Dendritic cell treated with granulocyte-macrophage colony-stimulating factor and Interleukin-4, amounts not matched to agents 40 ng/mL and 50 ng/mL, for 4 days (primary cell): ENCODE measurements around the gene STK32C.

ENCODE experiments used
- H3K27ac Mint-ChIP-seq: one replicate; pipeline ENCODE4 v1.8.0; 2022; ENCODE audit warnings: mild to moderate bottlenecking, mixed read lengths
- H3K27me3 Mint-ChIP-seq: one replicate; pipeline ENCODE4 v1.8.0; 2022; ENCODE audit warnings: mild to moderate bottlenecking, mixed read lengths
- H3K36me3 Mint-ChIP-seq: one replicate; pipeline ENCODE4 v1.8.0; 2022; ENCODE audit warnings: low read depth, mixed read lengths
- H3K4me1 Mint-ChIP-seq: one replicate; pipeline ENCODE4 v1.8.0; 2022; ENCODE audit warnings: low read depth, mixed read lengths
- H3K4me3 Mint-ChIP-seq: one replicate; pipeline ENCODE4 v1.8.0; 2022; ENCODE audit warnings: mild to moderate bottlenecking, moderate library complexity, mixed read lengths
- H3K9me3 Mint-ChIP-seq: one replicate; pipeline ENCODE4 v1.8.0; 2022; ENCODE audit warnings: mixed read lengths
- intact Hi-C: fragments of 100-400 bp; cut with micrococcal nuclease; formaldehyde crosslinking; loops from one replicate; pipeline ENCODE4 v1.15.0; 2022

The STK32C gene

GRCh38 chr10:132308587-132309470, 1.1 kb upstream of the STK32C start:
- Mint-ChIP-seq H3K4me1 (peaks cover 69% of the 10 kb centered on the region), H3K27ac (peak overlapping the region; percentile 78), H3K27me3 (peaks cover 35% of the 10 kb centered on the region), H3K9me3 (peaks cover under 1% of the 10 kb centered on the region), H3K4me3 (peak overlapping the region; percentile 88), H3K36me3 (peaks cover 37% of the 10 kb centered on the region)
- intact Hi-C loops: loop anchor here (1.0 to 5.0 kb wide), 4 partner anchors 23 to 228 kb away; partner anchors contain the start of genes INPP5A and LRRC27

GRCh38 chr10:132306864-132307751, 642 bp downstream of the STK32C start:
- peak overlapping the region; percentile 93 for H3K4me3 Mint-ChIP-seq
- H3K27me3 Mint-ChIP-seq: peaks cover 33% of the 10 kb centered on the region
- H3K36me3 Mint-ChIP-seq: peaks cover 37% of the 10 kb centered on the region
- no peaks in the 10 kb centered on the region for H3K9me3 Mint-ChIP-seq
- intact Hi-C loops: loop anchor here (5.0 kb wide), 2 partner anchors 60 to 75 kb away; no protein-coding TSS in a partner anchor
- peak overlapping the region; percentile 78 for H3K27ac Mint-ChIP-seq
- peaks cover 69% of the 10 kb centered on the region for H3K4me1 Mint-ChIP-seq

- H3K4me1 Mint-ChIP-seq: peaks cover 68% of the 10 kb centered on the region
- H3K9me3 Mint-ChIP-seq: no peaks in the 10 kb centered on the region
- H3K36me3 Mint-ChIP-seq: peaks cover 45% of the 10 kb centered on the region
- peak overlapping the region; percentile 93 for H3K4me3 Mint-ChIP-seq
- no peak overlapping the region for H3K27ac Mint-ChIP-seq
- intact Hi-C loops: loop anchor here (5.0 kb wide), 2 partner anchors 59 to 74 kb away; no protein-coding TSS in a partner anchor
- H3K27me3 Mint-ChIP-seq: peaks cover 33% of the 10 kb centered on the region
These were observed 1.4 kb downstream of the STK32C start for GRCh38 chr10:132306343-132306685.

GRCh38 chr10:132305654-132306342, 2.0 kb downstream of the STK32C start:
- Mint-ChIP-seq H3K9me3 (no peaks in the 10 kb centered on the region), H3K27me3 (peaks cover 33% of the 10 kb centered on the region), H3K4me3 (peak overlapping the region; percentile 93), H3K4me1 (peaks cover 69% of the 10 kb centered on the region), H3K27ac (no peak overlapping the region), H3K36me3 (peaks cover 47% of the 10 kb centered on the region)
- intact Hi-C loops: loop anchor here (5.0 kb wide), 2 partner anchors 58 to 73 kb away; no protein-coding TSS in a partner anchor

- Mint-ChIP-seq H3K4me3 (no peak overlapping the region), H3K9me3 (no peaks in the 10 kb centered on the region), H3K27me3 (peaks cover 28% of the 10 kb centered on the region), H3K4me1 (peaks cover 69% of the 10 kb centered on the region), H3K36me3 (peaks cover 39% of the 10 kb centered on the region), H3K27ac (no peak overlapping the region)
- intact Hi-C loops: loop anchor here (5.0 kb wide), 2 partner anchors 58 to 73 kb away; no protein-coding TSS in a partner anchor
These were observed 2.8 kb downstream of the STK32C start for GRCh38 chr10:132304756-132305509.

GRCh38 chr10:132303361-132304115, 4.2 kb downstream of the STK32C start:
- H3K4me3 Mint-ChIP-seq: no peak overlapping the region
- H3K36me3 Mint-ChIP-seq: peaks cover 34% of the 10 kb centered on the region
- H3K27me3 Mint-ChIP-seq: peaks cover 20% of the 10 kb centered on the region
- no peaks in the 10 kb centered on the region for H3K9me3 Mint-ChIP-seq
- intact Hi-C loops: no loop called here
- peaks cover 66% of the 10 kb centered on the region for H3K4me1 Mint-ChIP-seq
- H3K27ac Mint-ChIP-seq: no peak overlapping the region

GRCh38 chr10:132302421-132303310, 5.1 kb downstream of the STK32C start:
- Mint-ChIP-seq H3K36me3 (peaks cover 33% of the 10 kb centered on the region), H3K27ac (no peak overlapping the region), H3K4me1 (peaks cover 75% of the 10 kb centered on the region), H3K27me3 (peaks cover 22% of the 10 kb centered on the region), H3K4me3 (no peak overlapping the region), H3K9me3 (no peaks in the 10 kb centered on the region)
- intact Hi-C loops: no loop called here

GRCh38 chr10:132301371-132302330, 6.1 kb downstream of the STK32C start:
- H3K36me3 Mint-ChIP-seq: peaks cover 30% of the 10 kb centered on the region
- intact Hi-C loops: no loop called here
- H3K9me3 Mint-ChIP-seq: no peaks in the 10 kb centered on the region
- no peak overlapping the region for H3K27ac Mint-ChIP-seq
- no peak overlapping the region for H3K4me3 Mint-ChIP-seq
- H3K4me1 Mint-ChIP-seq: peaks cover 77% of the 10 kb centered on the region
- peaks cover 26% of the 10 kb centered on the region for H3K27me3 Mint-ChIP-seq

- peaks cover 66% of the 10 kb centered on the region for H3K4me1 Mint-ChIP-seq
- H3K4me3 Mint-ChIP-seq: no peak overlapping the region
- H3K27me3 Mint-ChIP-seq: peaks cover 17% of the 10 kb centered on the region
- intact Hi-C loops: no loop called here
- H3K27ac Mint-ChIP-seq: no peak overlapping the region
- peaks cover 24% of the 10 kb centered on the region for H3K36me3 Mint-ChIP-seq
- no peaks in the 10 kb centered on the region for H3K9me3 Mint-ChIP-seq
These were observed 7.2 kb downstream of the STK32C start for GRCh38 chr10:132300582-132300981.

GRCh38 chr10:132299371-132300336, 8.1 kb downstream of the STK32C start:
- peaks cover 30% of the 10 kb centered on the region for H3K36me3 Mint-ChIP-seq
- intact Hi-C loops: no loop called here
- peaks cover 65% of the 10 kb centered on the region for H3K4me1 Mint-ChIP-seq
- no peak overlapping the region for H3K27ac Mint-ChIP-seq
- H3K9me3 Mint-ChIP-seq: no peaks in the 10 kb centered on the region
- H3K4me3 Mint-ChIP-seq: no peak overlapping the region
- H3K27me3 Mint-ChIP-seq: peaks cover 16% of the 10 kb centered on the region
